HG02885 (cell line): ENCODE results near the gene COL21A1.
"Not testable (repeated sequence)": the region's sequence is repeated elsewhere in the genome, so short reads cannot be mapped to it uniquely, and the experiment has no call there.

Source experiments
- ATAC-seq: cut with Tn5 transposase; IDR thresholded peaks from one replicate; pipeline ENCODE4 v1.9.1; 2021; ENCODE audit warnings: mild to moderate bottlenecking; ENCODE audit not compliant: unreplicated experiment, poor library complexity

The COL21A1 gene

DNA sequence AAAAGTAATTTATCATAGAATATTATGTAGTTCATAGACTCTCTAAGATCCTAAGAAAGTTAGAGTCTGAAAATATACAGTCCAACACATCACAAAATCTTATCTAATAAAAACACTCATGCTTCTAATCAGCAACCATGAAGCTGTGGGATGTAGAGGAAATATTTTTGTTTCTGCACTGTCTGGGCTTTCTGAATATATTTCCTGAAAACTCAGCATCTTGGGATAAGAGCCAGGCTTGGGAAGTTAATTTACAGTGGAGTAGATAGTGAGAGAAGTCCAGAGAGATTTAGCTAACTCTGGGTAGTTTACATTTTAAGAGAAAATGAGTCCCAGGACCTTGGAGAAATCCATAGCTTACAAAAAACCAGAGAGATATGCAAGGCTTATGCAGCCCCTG lies 221.6 kb downstream of the COL21A1 start:
- no peak for ATAC-seq

GRCh38 chr6:56024931-56025330 lies 222.4 kb downstream of the COL21A1 start:
- ATAC-seq: no peak

DNA sequence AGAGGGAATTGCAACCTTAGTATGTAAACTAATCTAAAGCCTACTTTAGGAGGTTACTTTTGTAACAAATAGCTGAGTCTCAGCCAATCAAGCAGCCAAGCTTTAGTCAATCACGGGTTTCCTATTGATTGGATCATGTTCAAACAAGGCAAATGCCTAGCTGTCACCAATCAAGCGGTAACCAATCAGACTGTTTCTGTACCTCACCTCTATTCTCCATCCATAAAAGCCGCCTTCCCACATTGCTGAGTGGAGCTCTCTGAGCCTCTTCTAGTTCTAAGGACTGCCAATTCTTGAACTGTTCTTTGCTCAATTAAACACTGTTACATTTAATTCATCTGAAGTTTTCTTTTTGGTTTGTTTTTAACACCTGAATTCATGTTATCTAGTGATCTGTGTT lies 223.6 kb downstream of the COL21A1 start:
- no peak for ATAC-seq

DNA sequence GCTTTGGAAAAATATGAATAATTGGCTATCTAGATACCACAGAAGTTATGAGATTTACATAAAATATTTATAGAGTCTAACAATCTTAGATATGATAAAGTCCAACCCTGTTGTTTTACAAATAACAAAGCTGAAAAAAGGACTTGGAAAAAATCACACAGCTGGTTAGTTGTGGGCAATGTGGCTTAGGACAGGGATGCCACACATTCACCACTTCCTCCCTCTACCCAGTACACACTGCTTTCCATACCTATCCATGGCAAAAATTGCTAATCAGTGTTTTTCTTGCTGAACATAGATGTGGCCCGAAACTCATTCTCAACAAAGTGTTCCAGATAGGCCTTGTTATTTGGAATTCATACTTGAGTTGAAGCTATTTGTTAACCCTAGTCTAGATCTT lies 224.7 kb downstream of the COL21A1 start:
- ATAC-seq: no peak

DNA sequence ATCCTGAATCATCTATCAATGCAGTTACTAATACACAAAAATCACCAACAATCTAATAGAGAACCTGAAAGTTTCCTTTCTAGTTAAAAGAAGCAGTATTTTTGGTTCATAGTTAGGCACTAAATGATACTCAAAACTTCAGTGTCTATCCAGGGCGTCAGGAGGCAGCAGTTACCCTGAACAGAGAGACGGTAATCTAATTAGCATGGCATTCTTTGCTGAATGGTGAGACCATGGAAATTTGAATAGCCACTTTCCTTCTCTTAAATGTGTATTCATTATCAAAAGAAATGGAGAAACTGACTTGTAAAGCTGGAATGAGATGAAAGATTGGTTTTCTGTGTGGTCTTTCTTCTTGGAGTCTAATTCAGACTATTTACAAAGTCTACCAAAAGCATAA lies 225.4 kb downstream of the COL21A1 start:
- ATAC-seq: no peak

DNA sequence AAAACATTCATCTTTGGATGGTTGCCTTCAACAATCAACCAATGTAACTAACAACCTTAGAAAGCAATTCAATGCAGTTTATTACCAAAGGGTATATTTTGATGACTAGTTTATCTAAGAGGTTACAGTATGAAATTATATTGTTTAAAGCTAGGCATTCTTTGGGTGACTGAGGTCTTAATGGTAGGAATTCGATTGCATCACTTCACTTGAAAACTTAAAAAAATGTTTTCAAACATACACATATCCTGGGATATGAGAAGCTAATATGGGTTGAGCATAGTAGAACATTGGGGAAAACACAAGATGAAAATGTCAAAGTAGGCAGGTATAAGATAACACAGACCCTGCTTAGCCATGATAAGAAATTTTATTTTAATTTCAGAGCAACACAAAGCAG lies 227.4 kb downstream of the COL21A1 start:
- ATAC-seq: no peak

GRCh38 chr6:56017198-56017597 lies 230.2 kb downstream of the COL21A1 start:
- no peak for ATAC-seq

GRCh38 chr6:56014039-56014438 lies 233.3 kb downstream of the COL21A1 start:
- ATAC-seq: not testable (repeated sequence)

DNA sequence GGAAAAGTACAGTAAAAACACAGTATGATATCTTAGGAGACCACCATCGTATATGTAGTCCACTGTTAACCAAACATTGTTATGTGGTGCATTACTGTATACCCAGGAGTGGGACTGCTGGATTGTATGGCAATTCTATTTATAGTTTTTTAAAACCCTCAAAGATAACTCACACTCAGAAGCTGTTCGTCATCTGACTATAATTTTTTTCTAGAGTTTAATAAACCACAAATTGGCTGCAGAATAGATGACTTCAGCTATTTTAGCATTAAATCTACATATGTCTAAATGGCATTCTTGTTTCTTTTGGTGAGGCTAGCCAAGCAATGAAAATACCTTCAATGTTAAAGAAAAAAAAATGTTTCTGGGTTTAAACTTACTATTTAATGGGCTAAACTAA lies 237.7 kb downstream of the COL21A1 start:
- ATAC-seq: no peak
